ENCODE results near the gene FLVCR2. TPM values are rescaled to one million over a fixed set of nuclear protein-coding genes. Genes with fewer than 3 reads are reported as not detected.

FLVCR2 gene
- total RNA-seq, 1 donor from 2014 or later, result 6.3 TPM

- H3K27me3 Mint-ChIP-seq, result peaks cover 6% of the 10 kb centered on the region
- no peak overlapping the region for H3K27ac Mint-ChIP-seq
- no peak overlapping the region for H3K4me3 Mint-ChIP-seq (ENCODE audit: low read depth)
- peaks cover 8% of the 10 kb centered on the region for H3K4me1 Mint-ChIP-seq (ENCODE audit: low read depth)
- no peaks in the 10 kb centered on the region for H3K9me3 Mint-ChIP-seq (ENCODE audit: low read depth)
- H3K36me3 Mint-ChIP-seq (ENCODE audit: insufficient read depth), result no peaks in the 10 kb centered on the region
- DNase-seq (ENCODE audit: low spot score, unreplicated experiment), result no peak
- no peak for TF ChIP-seq CTCF (IDR thresholded peaks at IDR 0.05; ENCODE audit: unreplicated experiment)
These were observed 46.6 kb downstream of the FLVCR2 start for GRCh38 chr14:75625034-75625433.

- Mint-ChIP-seq H3K4me3 (ENCODE audit: low read depth) (no peak overlapping the region), H3K9me3 (ENCODE audit: low read depth) (no peaks in the 10 kb centered on the region), H3K36me3 (ENCODE audit: insufficient read depth) (no peaks in the 10 kb centered on the region), H3K27ac (no peak overlapping the region), H3K4me1 (ENCODE audit: low read depth) (peaks cover 12% of the 10 kb centered on the region), H3K27me3 (peaks cover 5% of the 10 kb centered on the region)
- DNase-seq (ENCODE audit: low spot score, unreplicated experiment), result no peak
- no peak for TF ChIP-seq CTCF (IDR thresholded peaks at IDR 0.05; ENCODE audit: unreplicated experiment)
These were observed 48.0 kb downstream of the FLVCR2 start for GRCh38 chr14:75626396-75626795.

GRCh38 chr14:75626863-75627262 is 48.4 kb downstream of the FLVCR2 start:
- no peak for DNase-seq (ENCODE audit: low spot score, unreplicated experiment)
- TF ChIP-seq CTCF (IDR thresholded peaks at IDR 0.05; ENCODE audit: unreplicated experiment), result no peak
- peaks cover 14% of the 10 kb centered on the region for H3K4me1 Mint-ChIP-seq (ENCODE audit: low read depth)
- no peaks in the 10 kb centered on the region for H3K36me3 Mint-ChIP-seq (ENCODE audit: insufficient read depth)
- peaks cover 2% of the 10 kb centered on the region for H3K27me3 Mint-ChIP-seq
- H3K27ac Mint-ChIP-seq, result no peak overlapping the region
- no peaks in the 10 kb centered on the region for H3K9me3 Mint-ChIP-seq (ENCODE audit: low read depth)
- H3K4me3 Mint-ChIP-seq (ENCODE audit: low read depth), result no peak overlapping the region

GRCh38 chr14:75627406-75627805 is 49.0 kb downstream of the FLVCR2 start:
- Mint-ChIP-seq H3K9me3 (ENCODE audit: low read depth) (no peaks in the 10 kb centered on the region), H3K36me3 (ENCODE audit: insufficient read depth) (no peaks in the 10 kb centered on the region), H3K4me1 (ENCODE audit: low read depth) (peaks cover 15% of the 10 kb centered on the region), H3K4me3 (ENCODE audit: low read depth) (no peak overlapping the region), H3K27ac (no peak overlapping the region), H3K27me3 (peaks cover 2% of the 10 kb centered on the region)
- no peak for TF ChIP-seq CTCF (IDR thresholded peaks at IDR 0.05; ENCODE audit: unreplicated experiment)
- DNase-seq (ENCODE audit: low spot score, unreplicated experiment), result no peak

- no peak for DNase-seq (ENCODE audit: low spot score, unreplicated experiment)
- Mint-ChIP-seq H3K36me3 (ENCODE audit: insufficient read depth) (no peaks in the 10 kb centered on the region), H3K4me1 (ENCODE audit: low read depth) (peaks cover 15% of the 10 kb centered on the region), H3K27ac (no peak overlapping the region), H3K27me3 (peaks cover 6% of the 10 kb centered on the region), H3K9me3 (ENCODE audit: low read depth) (no peaks in the 10 kb centered on the region), H3K4me3 (ENCODE audit: low read depth) (no peak overlapping the region)
- no peak for TF ChIP-seq CTCF (IDR thresholded peaks at IDR 0.05; ENCODE audit: unreplicated experiment)
These were observed 50.4 kb downstream of the FLVCR2 start for GRCh38 chr14:75628816-75629215.

Measured in progenitor cell of endocrine pancreas (in vitro differentiated cells).